Hepatocyte (in vitro differentiated cells): ENCODE measurements around the gene MRPL37. TPM values are rescaled to one million over a fixed set of nuclear protein-coding genes. Genes with fewer than 3 reads are reported as not detected.
A peak's percentile ranks its signal among the peaks of the same experiment; 100 is the strongest.

Source experiments
- DNase-seq: peaks from one replicate; pipeline ENCODE4 v3.0.0-alpha.2; 2016; ENCODE audit warnings: low spot score
- H2AFZ ChIP-seq: fragments of 200-600 bp; sonication (generic); 2 replicates; pipeline ENCODE4 v1.6.0; 2016; ENCODE audit warnings: antibody characterized with exemption, mild to moderate bottlenecking
- H3K27ac ChIP-seq: fragments of 200-600 bp; sonication (generic); 2 replicates; pipeline ENCODE4 v1.5.1; 2016; ENCODE audit warnings: mild to moderate bottlenecking
- H3K27me3 ChIP-seq: fragments of 200-600 bp; sonication (generic); 2 replicates; pipeline ENCODE4 v1.6.1; 2016
- H3K36me3 ChIP-seq: fragments of 200-600 bp; sonication (generic); replicated peaks from 2 replicates; pipeline ENCODE4 v1.5.1; 2016; ENCODE audit warnings: low read depth; ENCODE audit not compliant: insufficient read depth
- H3K4me1 ChIP-seq: fragments of 200-600 bp; sonication (generic); 2 replicates; pipeline ENCODE4 v1.5.1; 2016; ENCODE audit warnings: mild to moderate bottlenecking, moderate library complexity; ENCODE audit not compliant: insufficient read depth
- H3K4me2 ChIP-seq: fragments of 200-600 bp; sonication (generic); 2 replicates; pipeline ENCODE4 v1.6.0; 2016
- H3K4me3 ChIP-seq: fragments of 200-600 bp; sonication (generic); 2 replicates; pipeline ENCODE4 v1.5.1; 2016; ENCODE audit warnings: mild to moderate bottlenecking
- H3K79me2 ChIP-seq: fragments of 200-600 bp; sonication (generic); 2 replicates; pipeline ENCODE4 v1.6.0; 2017; ENCODE audit warnings: mild to moderate bottlenecking
- H3K9me2 ChIP-seq: fragments of 200-600 bp; sonication (generic); replicated peaks from 2 replicates; pipeline ENCODE4 v1.6.0; 2017; ENCODE audit warnings: mild to moderate bottlenecking; ENCODE audit not compliant: insufficient read depth
- H3K9me3 ChIP-seq: fragments of 200-600 bp; sonication (generic); 2 replicates; pipeline ENCODE4 v1.5.1; 2016; ENCODE audit warnings: low read depth, mild to moderate bottlenecking
- H4K20me1 ChIP-seq: fragments of 200-600 bp; sonication (generic); 2 replicates; pipeline ENCODE4 v1.6.0; 2016; ENCODE audit warnings: mild to moderate bottlenecking; ENCODE audit not compliant: insufficient read depth, poor library complexity, severe bottlenecking
- EZH2 ChIP-seq: fragments of 200-600 bp; sonication (generic); IDR thresholded peaks from 2 replicates; pipeline ENCODE4 v1.6.1; 2016; ENCODE audit warnings: antibody characterized with exemption, mild to moderate bottlenecking, borderline replicate concordance
- EZH2phosphoT487 ChIP-seq: fragments of 200-600 bp; sonication (generic); IDR thresholded peaks from one replicate; pipeline ENCODE4 v1.6.1; 2018; ENCODE audit warnings: antibody characterized with exemption, mild to moderate bottlenecking, low read depth, moderate library complexity; ENCODE audit not compliant: unreplicated experiment, severe bottlenecking
- WGBS: methylation state at CpG from one replicate; pipeline ENCODE4 v1.1.6; 2016; ENCODE audit warnings: low lambda C conversion rate; ENCODE audit errors: missing lambda C conversion rate; 5-methylcytosine and 5-hydroxymethylcytosine counted together
- polyA plus RNA-seq: library from polyadenylated mRNA; unstranded; fragments of >200 nt; fragmentation: Nextera tagmentation; extraction: Ambion mirVana; gene quantifications from 2 replicates; pipeline ENCODE4 v1.2.1, GENCODE V29; 2016
- total RNA-seq: library from RNA; depleted of rRNA; stranded (reverse); fragments of >200 nt; gene quantifications from 2 replicates; pipeline ENCODE4 v1.2.3, GENCODE V29; 2014
- TF ChIP-seq, protein P1 (sequence below): fragments of 200-600 bp; sonication (generic); IDR thresholded peaks from 2 replicates; pipeline ENCODE4 v1.5.1; 2016; ENCODE audit warnings: antibody characterized with exemption, mild to moderate bottlenecking; ENCODE audit not compliant: poor library complexity

Gene MRPL37
- total and polyA plus RNA-seq, 2 experiments from 2014 or later: 60.9 to 81.8 TPM

DNA sequence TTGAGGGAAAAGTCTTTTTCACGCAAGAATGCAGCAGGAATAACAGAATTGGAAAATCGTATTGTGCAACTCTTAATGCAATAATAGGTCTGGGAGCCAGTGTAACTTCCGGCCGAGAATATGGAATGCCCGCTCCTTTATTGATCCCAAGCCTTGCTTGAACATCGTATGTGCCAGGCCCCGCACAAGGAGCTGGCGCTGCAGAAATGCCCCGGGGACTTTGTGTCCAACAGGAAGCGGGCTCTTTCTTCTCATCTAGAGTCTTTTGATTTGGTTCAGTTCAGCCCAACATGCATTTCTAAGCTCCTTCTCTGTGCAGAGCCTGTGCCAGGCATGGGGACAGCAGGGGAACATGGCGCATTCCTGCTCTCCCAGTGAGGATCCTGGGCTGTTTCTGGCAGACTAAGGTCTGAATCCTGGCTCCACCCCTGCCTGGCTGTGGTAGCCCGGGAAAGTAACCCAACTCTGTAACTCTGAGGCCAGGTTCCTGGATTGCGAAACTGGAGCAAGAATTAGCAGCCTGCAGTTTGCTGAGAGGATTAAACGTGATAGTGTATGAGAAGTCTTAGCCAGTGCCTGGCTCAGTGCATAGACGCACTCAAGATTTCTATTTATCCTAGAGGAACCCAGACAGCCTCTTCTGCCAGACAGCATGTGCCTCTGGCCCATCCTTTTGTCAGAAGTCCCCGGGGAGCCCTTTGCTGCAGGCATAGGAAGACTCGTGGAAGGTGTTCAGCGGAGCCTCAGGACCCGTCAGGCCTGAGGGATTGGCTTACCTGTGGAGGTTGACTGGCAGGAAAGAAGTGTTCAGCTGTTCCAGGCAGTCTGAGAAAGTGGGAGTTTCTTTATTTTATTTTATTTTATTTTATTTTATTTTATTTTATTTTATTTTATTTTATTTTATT lies 46.2 kb upstream of the MRPL37 start:
- Histone ChIP-seq H3K4me3 (no peak overlapping the region), H4K20me1 (no peaks in the 10 kb centered on the region), H3K4me2 (no peak overlapping the region), H3K79me2 (no peaks in the 10 kb centered on the region), H2AFZ (no peak overlapping the region), H3K9me3 (no peaks in the 10 kb centered on the region), H3K4me1 (no peaks in the 10 kb centered on the region), H3K27me3 (no peaks in the 10 kb centered on the region), H3K36me3 (no peaks in the 10 kb centered on the region), H3K9me2 (no peaks in the 10 kb centered on the region), H3K27ac (no peak overlapping the region)
- 64% methylated on average over 19 of the region's 19 CpGs for WGBS
- DNase-seq: peak; percentile 76
- TF ChIP-seq EZH2: no peak
- TF ChIP-seq, protein P1, sequence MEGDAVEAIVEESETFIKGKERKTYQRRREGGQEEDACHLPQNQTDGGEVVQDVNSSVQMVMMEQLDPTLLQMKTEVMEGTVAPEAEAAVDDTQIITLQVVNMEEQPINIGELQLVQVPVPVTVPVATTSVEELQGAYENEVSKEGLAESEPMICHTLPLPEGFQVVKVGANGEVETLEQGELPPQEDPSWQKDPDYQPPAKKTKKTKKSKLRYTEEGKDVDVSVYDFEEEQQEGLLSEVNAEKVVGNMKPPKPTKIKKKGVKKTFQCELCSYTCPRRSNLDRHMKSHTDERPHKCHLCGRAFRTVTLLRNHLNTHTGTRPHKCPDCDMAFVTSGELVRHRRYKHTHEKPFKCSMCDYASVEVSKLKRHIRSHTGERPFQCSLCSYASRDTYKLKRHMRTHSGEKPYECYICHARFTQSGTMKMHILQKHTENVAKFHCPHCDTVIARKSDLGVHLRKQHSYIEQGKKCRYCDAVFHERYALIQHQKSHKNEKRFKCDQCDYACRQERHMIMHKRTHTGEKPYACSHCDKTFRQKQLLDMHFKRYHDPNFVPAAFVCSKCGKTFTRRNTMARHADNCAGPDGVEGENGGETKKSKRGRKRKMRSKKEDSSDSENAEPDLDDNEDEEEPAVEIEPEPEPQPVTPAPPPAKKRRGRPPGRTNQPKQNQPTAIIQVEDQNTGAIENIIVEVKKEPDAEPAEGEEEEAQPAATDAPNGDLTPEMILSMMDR: no peak
- no peak for TF ChIP-seq EZH2phosphoT487

DNA sequence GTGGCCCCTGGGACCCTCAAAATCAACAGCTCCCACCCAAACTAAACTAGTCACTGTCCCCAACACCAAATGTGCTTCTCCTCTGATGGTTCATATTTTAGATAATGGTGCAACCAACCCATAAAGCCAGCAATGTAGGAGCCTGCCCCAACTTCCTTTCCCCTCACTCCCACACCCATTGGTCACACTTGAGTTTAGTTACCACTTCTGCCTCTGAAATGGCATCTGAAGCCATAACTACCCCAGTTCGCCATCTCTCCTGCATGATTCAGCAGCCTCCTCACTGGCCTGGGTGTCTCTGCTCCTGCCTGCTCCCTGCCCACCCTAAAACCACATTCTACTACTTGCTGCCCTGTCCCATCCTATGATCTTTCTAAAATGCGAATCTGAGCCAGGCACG lies 43.8 kb upstream of the MRPL37 start:
- Histone ChIP-seq H2AFZ (no peak overlapping the region), H4K20me1 (no peaks in the 10 kb centered on the region), H3K79me2 (no peaks in the 10 kb centered on the region), H3K36me3 (no peaks in the 10 kb centered on the region), H3K9me3 (no peaks in the 10 kb centered on the region), H3K9me2 (no peaks in the 10 kb centered on the region), H3K4me3 (no peak overlapping the region), H3K4me1 (no peaks in the 10 kb centered on the region), H3K27ac (no peak overlapping the region), H3K4me2 (no peak overlapping the region), H3K27me3 (no peaks in the 10 kb centered on the region)
- WGBS: 89% methylated on average over 3 of the region's 3 CpGs
- TF ChIP-seq, protein P1: no peak
- no peak for TF ChIP-seq EZH2phosphoT487
- TF ChIP-seq EZH2: no peak
- DNase-seq: no peak

DNA sequence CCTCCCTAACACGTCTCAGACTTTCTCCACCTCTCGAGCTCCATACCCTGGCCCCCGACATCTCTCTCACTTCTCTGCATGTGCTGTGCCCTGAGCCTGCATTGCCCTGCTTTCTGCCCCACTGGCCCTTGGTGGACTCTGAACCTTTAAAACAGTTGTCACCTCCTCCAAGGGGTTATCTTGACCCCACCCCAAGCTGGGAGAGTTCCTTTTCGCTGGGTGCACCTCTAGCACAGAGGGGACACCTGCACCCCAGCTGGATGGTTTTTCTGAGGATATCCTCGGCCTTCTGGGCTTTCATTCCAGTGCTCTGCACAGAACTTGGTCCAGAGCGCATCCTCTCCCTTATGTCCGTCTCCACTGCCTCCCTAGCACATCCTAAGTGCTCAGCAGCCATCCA lies 43.0 kb upstream of the MRPL37 start:
- H3K36me3 ChIP-seq: no peaks in the 10 kb centered on the region
- no peak for TF ChIP-seq EZH2
- no peaks in the 10 kb centered on the region for H3K27me3 ChIP-seq
- H3K4me2 ChIP-seq: no peak overlapping the region
- no peaks in the 10 kb centered on the region for H3K9me3 ChIP-seq
- no peak for DNase-seq
- no peaks in the 10 kb centered on the region for H4K20me1 ChIP-seq
- no peak overlapping the region for H3K27ac ChIP-seq
- no peak overlapping the region for H2AFZ ChIP-seq
- 96% methylated on average over 7 of the region's 7 CpGs for whole genome bisulfite sequencing
- H3K79me2 ChIP-seq: no peaks in the 10 kb centered on the region
- H3K9me2 ChIP-seq: no peaks in the 10 kb centered on the region
- no peaks in the 10 kb centered on the region for H3K4me1 ChIP-seq
- H3K4me3 ChIP-seq: no peak overlapping the region

DNA sequence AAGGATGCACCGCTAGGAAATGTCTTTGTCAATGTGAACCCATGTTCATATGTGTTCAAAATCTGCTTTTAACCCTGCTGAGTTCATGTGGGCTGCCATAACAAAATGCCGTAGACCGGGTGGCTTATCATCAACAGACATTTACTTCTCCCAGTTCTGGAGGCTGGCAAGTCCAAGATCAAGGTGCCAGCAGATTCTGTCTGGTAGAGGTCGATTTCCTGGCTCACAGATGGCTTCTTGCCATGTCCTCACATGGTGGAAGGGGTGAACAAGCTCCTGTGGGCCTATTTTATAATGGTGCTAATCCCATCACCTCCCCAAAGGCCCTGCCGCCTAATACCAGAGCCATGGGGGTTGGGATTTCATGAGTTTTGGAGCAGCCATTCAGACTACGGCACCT lies 42.6 kb upstream of the MRPL37 start:
- Histone ChIP-seq H3K27ac (no peak overlapping the region), H2AFZ (no peak overlapping the region), H4K20me1 (no peaks in the 10 kb centered on the region), H3K4me2 (no peak overlapping the region), H3K36me3 (no peaks in the 10 kb centered on the region), H3K9me2 (no peaks in the 10 kb centered on the region), H3K79me2 (no peaks in the 10 kb centered on the region), H3K9me3 (no peaks in the 10 kb centered on the region), H3K4me1 (no peaks in the 10 kb centered on the region), H3K27me3 (no peaks in the 10 kb centered on the region), H3K4me3 (no peak overlapping the region)
- WGBS: 92% methylated on average over 6 of the region's 6 CpGs
- DNase-seq: no peak
- TF ChIP-seq, protein P1: no peak
- TF ChIP-seq EZH2phosphoT487 (no peak), EZH2 (no peak)
